Adrenal gland (tissue), 12 donors: ENCODE results near the gene BCL6. TPM values are rescaled to one million over a fixed set of nuclear protein-coding genes. Genes with fewer than 3 reads are reported as not detected.
A peak's percentile ranks its signal among the peaks of the same experiment; 100 is the strongest.

Experiments
- DNase-seq, 7 donors: peaks; one replicate each; pipeline ENCODE4 v3.0.0-alpha.2; 2019 to 2020
- H3K27ac ChIP-seq, 5 donors: fragments of 200-600 bp; sonication (generic) in 4 of 5; 1 replicate in 3 of 5; 2 replicates in 2 of 5; pipeline versions ENCODE4 v1.5.1 to v1.8.0; 2016 to 2020; ENCODE audit warnings: mild to moderate bottlenecking in 1 of 5
- H3K27me3 ChIP-seq: fragments of 200-600 bp; 2 replicates; pipeline ENCODE4 v1.8.0; 2021
- H3K36me3 ChIP-seq, 2 donors: fragments of 200-600 bp; replicated peaks in 1 of 2; 1 replicate in 1 of 2; 2 replicates in 1 of 2; pipeline versions ENCODE4 v1.5.1 to v1.8.0; 2018 to 2022
- H3K4me1 ChIP-seq, 2 donors: fragments of 200-600 bp; replicated peaks in 1 of 2; 1 replicate in 1 of 2; 2 replicates in 1 of 2; pipeline versions ENCODE4 v1.5.1 to v1.8.0; 2018 to 2021
- H3K4me3 ChIP-seq, 4 donors: fragments of 200-600 bp; sonication (generic) in 3 of 4; one replicate each; pipeline ENCODE4 v1.5.1; 2016 to 2018
- H3K9me3 ChIP-seq, 3 donors: fragments of 200-600 bp; sonication (generic) in 1 of 3; replicated peaks in 1 of 3; 1 replicate in 2 of 3; 2 replicates in 1 of 3; pipeline versions ENCODE4 v1.5.1 to v1.8.0; 2016 to 2021
- CTCF ChIP-seq, 6 experiments: fragments of 450-650 bp in 4 of 6; fragments of 200-600 bp in 2 of 6; sonication (generic) in 1 of 6; IDR thresholded peaks; 1 replicate in 5 of 6; 2 replicates in 1 of 6; pipeline versions ENCODE4 v1.5.1 to v1.8.0; 2016 to 2021; ENCODE audit warnings: antibody characterized with exemption in 6 of 6, mild to moderate bottlenecking in 2 of 6, moderate library complexity in 1 of 6
- POLR2A ChIP-seq, 2 donors: fragments of 450-650 bp; IDR thresholded peaks; one replicate each; pipeline ENCODE4 v1.6.1; 2017; ENCODE audit warnings: antibody characterized with exemption in 2 of 2, mild to moderate bottlenecking in 2 of 2, moderate library complexity in 1 of 2
- WGBS, 4 donors: extraction: QIAGEN DNeasy Blood & Tissue Kit in 2 of 4; methylation state at CpG; one replicate each; pipeline versions ENCODE4 v1.1.5 to v1.1.7; 2013 to 2017; 5-methylcytosine and 5-hydroxymethylcytosine counted together
- intact Hi-C, 2 donors: fragments of 100-400 bp; cut with DNase I; formaldehyde crosslinking; loops; one replicate each; pipeline versions ENCODE4 v1.14.1 to v1.15.0; 2022 to 2023
- polyA plus RNA-seq, 3 donors: library from polyadenylated mRNA; stranded (reverse); fragments of 200-250 nt in 2 of 3; fragments of 350-450 nt in 1 of 3; fragmentation: Illumina TruSeq in 1 of 3; extraction: RNeasy Lipid Tissue Mini Kit (QIAGEN cat#74804) in 1 of 3; gene quantifications; one replicate each; pipeline ENCODE4 v1.2.3, GENCODE V29; 2013 to 2014
- total RNA-seq, 9 donors: library from RNA; depleted of rRNA in 4 of 9; stranded (reverse); fragments of >200 nt in 4 of 9; fragments of 120-200 nt in 1 of 9; fragmentation: NEBNext Ultra II Directional in 1 of 9; extraction: Animal tissue kit (Norgen Biotek cat#: 25700) in 1 of 9; gene quantifications; one replicate each; pipeline versions ENCODE4 v1.1.0 to v1.2.4, GENCODE V29; 2013 to 2023
- donor health status: healthy with polysubstance abuse.
- donor health status: Bipolar disorder and iron deficiency.
- donor health status: DM: yes; HTN: yes; CAD: no.
- donor health status: DM: no; HTN: no; CAD: no.
- donor health status: DM: no; HTN: no; CAD: no.
- donor health status: DM: yes; HTN: yes; CAD: no.

BCL6 gene
- total and polyA plus RNA-seq, 12 donors: 9.5 to 131 (median 79.8) TPM

- peak; percentile 7 to 78 for TF ChIP-seq POLR2A (IDR thresholded peaks at IDR 0.05)
- peak; percentile 33 to 89 (median 74) for TF ChIP-seq CTCF (IDR thresholded peaks at IDR 0.05)
- H3K4me1 ChIP-seq: peaks cover 44 to 45% of the 10 kb centered on the region in 2 donors
- peak overlapping the region in 3 of 4 donors; percentile 26 to 82 (median 29) for H3K4me3 ChIP-seq
- intact Hi-C loops: loop anchor here in 1 of 2 donors (10.0 kb wide), 1 partner anchor 1406 kb away; no protein-coding TSS in a partner anchor
- peak; percentile 92 to 98 (median 94) for DNase-seq
- peaks cover 0 to 14% of the 10 kb centered on the region in 2 donors for H3K36me3 ChIP-seq
- H3K27ac ChIP-seq: peak overlapping the region; percentile 98 to 100 (median 99)
- 0 to 3% (median 1%) methylated on average over 29 to 43 of the region's 43 CpGs for WGBS, 4 donors
- no peaks in the 10 kb centered on the region for H3K9me3 ChIP-seq
- no peaks in the 10 kb centered on the region for H3K27me3 ChIP-seq
Observed at GRCh38 chr3:187738331-187739093, 6.8 kb downstream of the BCL6 start.

GRCh38 chr3:187738071-187738330 is 7.3 kb downstream of the BCL6 start:
- 0 to 1% (median 0%) methylated on average over 7 of the region's 7 CpGs for WGBS, 4 donors
- Histone ChIP-seq H3K4me3 (peak overlapping the region in 3 of 4 donors; percentile 26 to 82 (median 29)), H3K27me3 (no peaks in the 10 kb centered on the region), H3K9me3 (no peaks in the 10 kb centered on the region), H3K27ac (peak overlapping the region; percentile 98 to 100 (median 99)), H3K36me3 (peaks cover 0 to 19% of the 10 kb centered on the region in 2 donors), H3K4me1 (peaks cover 44 to 45% of the 10 kb centered on the region in 2 donors)
- TF ChIP-seq CTCF (IDR thresholded peaks at IDR 0.05) (no peak), POLR2A (IDR thresholded peaks at IDR 0.05) (no peak)
- intact Hi-C loops: loop anchor here in 1 of 2 donors (10.0 kb wide), 1 partner anchor 1407 kb away; no protein-coding TSS in a partner anchor
- no peak for DNase-seq

- peak in 3 of 6 experiments; percentile 14 to 33 (median 15) for TF ChIP-seq CTCF (IDR thresholded peaks at IDR 0.05)
- peak in 1 of 2 donors; percentile 71 for TF ChIP-seq POLR2A (IDR thresholded peaks at IDR 0.05)
- 0 to 2% (median 1%) methylated on average over 27 to 41 of the region's 41 CpGs for WGBS, 4 donors
- Histone ChIP-seq H3K27ac (peak overlapping the region; percentile 98 to 100 (median 99)), H3K4me3 (peak overlapping the region in 3 of 4 donors; percentile 26 to 82 (median 29)), H3K4me1 (peaks cover 40 to 41% of the 10 kb centered on the region in 2 donors), H3K36me3 (peaks cover 0 to 24% of the 10 kb centered on the region in 2 donors), H3K27me3 (no peaks in the 10 kb centered on the region), H3K9me3 (no peaks in the 10 kb centered on the region)
- DNase-seq: peak; percentile 79 to 88 (median 84)
- intact Hi-C loops: loop anchor here in 1 of 2 donors (10.0 kb wide), 1 partner anchor 1407 kb away; no protein-coding TSS in a partner anchor
Observed at GRCh38 chr3:187737368-187738070, 7.7 kb downstream of the BCL6 start.

- Histone ChIP-seq H3K4me1 (peaks cover 36 to 37% of the 10 kb centered on the region in 2 donors), H3K27ac (peak overlapping the region in 4 of 5 donors; percentile 98 to 100 (median 99)), H3K4me3 (peak overlapping the region in 2 of 4 donors; percentile 29 to 82), H3K9me3 (no peaks in the 10 kb centered on the region), H3K36me3 (peaks cover 0 to 30% of the 10 kb centered on the region in 2 donors), H3K27me3 (no peaks in the 10 kb centered on the region)
- DNase-seq: peak in 1 of 7 donors; percentile 43
- 39 to 48% (median 43%) methylated on average over 4 of the region's 4 CpGs for WGBS, 4 donors
- TF ChIP-seq POLR2A (IDR thresholded peaks at IDR 0.05) (no peak), CTCF (IDR thresholded peaks at IDR 0.05) (no peak)
- intact Hi-C loops: loop anchor here in 1 of 2 donors (10.0 kb wide), 1 partner anchor 1408 kb away; no protein-coding TSS in a partner anchor
Observed at GRCh38 chr3:187737006-187737367, 8.3 kb downstream of the BCL6 start.
